ENCODE results near the gene BRD9.
"Not testable (repeated sequence)": the region's sequence is repeated elsewhere in the genome, so short reads cannot be mapped to it uniquely, and the experiment has no call there.

BRD9 gene

DNA sequence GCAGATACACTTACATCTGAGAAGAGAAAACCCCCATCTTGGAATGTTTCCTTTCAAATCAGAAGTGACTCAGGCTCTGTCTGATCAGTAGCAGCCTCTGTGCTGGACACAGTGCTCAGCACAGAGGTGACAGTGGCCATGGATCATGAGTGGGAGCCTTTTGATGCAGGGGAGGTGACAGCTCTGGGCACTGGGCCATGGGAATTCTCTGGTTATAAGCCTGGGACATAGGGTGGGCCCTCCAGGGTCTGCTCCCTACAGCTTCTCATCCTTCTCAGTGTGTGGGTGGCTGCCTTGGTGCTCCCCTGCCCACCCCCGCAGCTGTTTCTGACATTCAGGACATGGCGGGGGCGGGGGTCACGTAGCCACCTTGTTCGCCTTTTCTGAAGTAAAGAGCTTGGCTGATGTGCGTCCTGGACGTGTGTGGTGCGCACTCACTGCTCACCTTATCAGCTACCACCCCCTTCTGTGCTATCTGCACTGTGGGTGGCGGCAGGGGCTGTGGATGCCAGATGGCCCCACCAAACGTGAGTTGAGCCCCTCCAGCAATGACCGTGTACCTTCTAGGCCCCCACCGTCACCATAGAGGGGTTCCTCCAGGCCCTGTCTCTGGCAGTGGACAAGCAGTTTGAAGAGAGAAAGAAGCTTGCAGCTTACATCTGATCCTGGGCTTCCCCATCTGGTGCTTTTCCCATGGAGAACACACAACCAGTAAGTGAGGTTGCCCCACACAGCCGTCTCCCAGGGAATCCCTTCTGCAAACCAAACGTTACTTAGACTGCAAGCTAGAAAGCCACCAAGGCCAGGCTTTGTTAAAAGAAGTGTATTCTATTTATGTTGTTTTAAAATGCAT, 24.1 kb upstream of the BRD9 start:
- ChIA-PET CTCF (interaction anchor here (0.5 to 2.2 kb wide), 4 partner anchors 201 to 401 kb away, joined by 3 to 8 read pairs (median 3); no protein-coding TSS in a partner anchor), POLR2A (no interaction called here)
- H3K4me3 ChIP-seq (ENCODE audit: low read depth, low read length): no peak overlapping the region
- 0 out of 2 replicates have a peak, but pooled peaks cover 2% of the 10 kb centered on the region for H3K4me1 ChIP-seq (ENCODE audit: control insufficient read depth, insufficient read depth, low read length)
- peaks cover 49 to 75% of the 10 kb centered on the region in 2 experiments for H3K36me3 ChIP-seq (ENCODE audit: control insufficient read depth in 2 of 2, insufficient read depth in 1 of 2, low read length in 2 of 2)
- no peaks in the 10 kb centered on the region for H3K9me3 ChIP-seq (ENCODE audit: control insufficient read depth, insufficient read depth, low read depth, low read length)
- TF ChIP-seq IKZF3 (tag by site-specific recombination; IDR thresholded peaks at IDR 0.05) (no peak), ZFHX2 (tag by site-specific recombination; conservative IDR thresholded peaks at IDR 0.05) (peak; percentile 32), EGR2 (tag by site-specific recombination; IDR thresholded peaks at IDR 0.05; ENCODE audit: low read depth) (peak; percentile 35; the same call in 1 of the 2 replicates)
- no peak overlapping the region for H3K27ac ChIP-seq (ENCODE audit: extremely low read depth, low read depth, low read length)

DNA sequence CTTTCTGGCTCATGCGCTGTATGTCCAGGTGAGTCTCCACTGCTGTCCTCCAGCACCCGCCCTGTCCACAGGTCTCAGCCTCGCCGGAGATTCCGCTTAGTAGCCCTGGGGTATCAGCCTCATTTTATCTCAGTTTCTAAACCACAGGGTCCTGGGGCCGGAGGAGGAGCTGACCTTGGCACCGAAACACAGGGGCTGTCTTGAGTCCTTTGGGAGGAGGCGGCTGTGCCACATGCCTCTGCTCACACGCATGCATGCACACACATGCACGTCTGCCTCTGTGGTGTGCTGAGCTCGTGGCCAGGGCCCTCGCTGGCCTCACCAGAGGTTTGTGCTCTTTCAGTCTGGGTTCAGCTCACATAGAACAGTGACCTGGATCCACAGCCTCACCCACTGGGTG, 23.3 kb upstream of the BRD9 start:
- no peak overlapping the region for H3K27ac ChIP-seq (ENCODE audit: extremely low read depth, low read depth, low read length)
- H3K9me3 ChIP-seq (ENCODE audit: control insufficient read depth, insufficient read depth, low read depth, low read length): no peaks in the 10 kb centered on the region
- no peak for TF ChIP-seq ZNF660 (tag by site-specific recombination; IDR thresholded peaks at IDR 0.05)
- TF ChIP-seq YY1 (tag by site-specific recombination; IDR thresholded peaks at IDR 0.05): no peak
- no peak for TF ChIP-seq INSM2 (tag by site-specific recombination; IDR thresholded peaks at IDR 0.05)
- TF ChIP-seq AEBP2 (tag by site-specific recombination; IDR thresholded peaks at IDR 0.05; ENCODE audit: borderline replicate concordance): no peak
- no peak for TF ChIP-seq SETDB1 (IDR thresholded peaks at IDR 0.05; ENCODE audit: insufficient read length, low read length)
- no peak for TF ChIP-seq ZNF692 (tag by site-specific recombination; IDR thresholded peaks at IDR 0.05)
- no peak for TF ChIP-seq MZF1 (tag by site-specific recombination; IDR thresholded peaks at IDR 0.05; ENCODE audit: borderline replicate concordance)
- no peak for TF ChIP-seq ZNF624 (tag by site-specific recombination; IDR thresholded peaks at IDR 0.05)
- TF ChIP-seq, protein P1, sequence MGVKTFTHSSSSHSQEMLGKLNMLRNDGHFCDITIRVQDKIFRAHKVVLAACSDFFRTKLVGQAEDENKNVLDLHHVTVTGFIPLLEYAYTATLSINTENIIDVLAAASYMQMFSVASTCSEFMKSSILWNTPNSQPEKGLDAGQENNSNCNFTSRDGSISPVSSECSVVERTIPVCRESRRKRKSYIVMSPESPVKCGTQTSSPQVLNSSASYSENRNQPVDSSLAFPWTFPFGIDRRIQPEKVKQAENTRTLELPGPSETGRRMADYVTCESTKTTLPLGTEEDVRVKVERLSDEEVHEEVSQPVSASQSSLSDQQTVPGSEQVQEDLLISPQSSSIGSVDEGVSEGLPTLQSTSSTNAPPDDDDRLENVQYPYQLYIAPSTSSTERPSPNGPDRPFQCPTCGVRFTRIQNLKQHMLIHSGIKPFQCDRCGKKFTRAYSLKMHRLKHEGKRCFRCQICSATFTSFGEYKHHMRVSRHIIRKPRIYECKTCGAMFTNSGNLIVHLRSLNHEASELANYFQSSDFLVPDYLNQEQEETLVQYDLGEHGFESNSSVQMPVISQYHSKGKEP (tag by site-specific recombination; IDR thresholded peaks at IDR 0.05): no peak
- no peak for TF ChIP-seq ZNF248 (tag by site-specific recombination; IDR thresholded peaks at IDR 0.05)
- TF ChIP-seq ZNF561 (tag by site-specific recombination; IDR thresholded peaks at IDR 0.05; ENCODE audit: borderline replicate concordance): no peak
- no peak for TF ChIP-seq ZNF221 (tag by site-specific recombination; IDR thresholded peaks at IDR 0.05; ENCODE audit: borderline replicate concordance)
- TF ChIP-seq ZNF701 (tag by site-specific recombination; IDR thresholded peaks at IDR 0.05): no peak
- no peak for TF ChIP-seq ZNF501 (tag by site-specific recombination; IDR thresholded peaks at IDR 0.05)
- H3K36me3 ChIP-seq (ENCODE audit: control insufficient read depth in 2 of 2, insufficient read depth in 1 of 2, low read length in 2 of 2): peaks cover 49 to 78% of the 10 kb centered on the region in 2 experiments
- CTCF ChIA-PET: interaction anchor here (0.5 to 2.2 kb wide), 2 partner anchors 252 to 400 kb away, joined by 3 to 8 read pairs; no protein-coding TSS in a partner anchor
- H3K4me1 ChIP-seq (ENCODE audit: control insufficient read depth, insufficient read depth, low read length): 0 out of 2 replicates have a peak, but pooled peaks cover 2% of the 10 kb centered on the region
- H3K4me3 ChIP-seq (ENCODE audit: low read depth, low read length): no peak overlapping the region
- POLR2A ChIA-PET: no interaction called here

DNA sequence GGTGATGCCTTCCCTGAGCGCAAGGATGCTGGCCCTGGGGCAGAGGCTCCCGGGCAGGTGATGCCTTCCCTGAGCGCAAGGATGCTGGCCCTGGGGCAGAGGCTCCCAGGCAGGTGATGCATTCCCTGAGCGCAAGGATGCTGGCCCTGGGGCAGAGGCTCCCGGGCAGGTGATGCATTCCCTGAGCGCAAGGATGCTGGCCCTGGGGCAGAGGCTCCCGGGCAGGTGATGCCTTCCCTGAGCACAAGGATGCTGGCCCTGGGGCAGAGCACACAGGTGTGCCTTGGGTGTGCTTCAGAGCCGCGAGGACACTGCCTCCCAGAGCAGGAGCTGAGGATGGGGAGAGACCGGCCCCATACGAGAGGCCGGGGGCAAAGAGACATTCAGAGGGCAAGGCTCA, 22.7 kb upstream of the BRD9 start:
- peaks cover 49 to 84% of the 10 kb centered on the region in 2 experiments for H3K36me3 ChIP-seq (ENCODE audit: control insufficient read depth in 2 of 2, insufficient read depth in 1 of 2, low read length in 2 of 2)
- POLR2A ChIA-PET; H3K9me3 ChIP-seq (ENCODE audit: control insufficient read depth, insufficient read depth, low read depth, low read length); H3K27ac ChIP-seq (ENCODE audit: extremely low read depth, low read depth, low read length); H3K4me3 ChIP-seq (ENCODE audit: low read depth, low read length); H3K4me1 ChIP-seq (ENCODE audit: control insufficient read depth, insufficient read depth, low read length): not testable (repeated sequence)
- CTCF ChIA-PET: interaction anchor here (2.2 kb wide), 1 partner anchor 252 kb away, joined by 8 read pairs; no protein-coding TSS in a partner anchor
